ENCODE measurements around the gene PPP6R2. TPM values are rescaled to one million over a fixed set of nuclear protein-coding genes. Genes with fewer than 3 reads are reported as not detected.
"Not testable (repeated sequence)": the region's sequence is repeated elsewhere in the genome, so short reads cannot be mapped to it uniquely, and the experiment has no call there.

Gene PPP6R2
- polyA plus RNA-seq, 1 donor from 2014 or later: 85.4 TPM

GRCh38 chr22:50432131-50432876 is 89.2 kb downstream of the PPP6R2 start:
- H3K9me3 ChIP-seq (ENCODE audit: low read length): no peaks in the 10 kb centered on the region
- H3K9me2 ChIP-seq (ENCODE audit: insufficient read depth, low read length): no peaks in the 10 kb centered on the region
- TF ChIP-seq, protein P1, sequence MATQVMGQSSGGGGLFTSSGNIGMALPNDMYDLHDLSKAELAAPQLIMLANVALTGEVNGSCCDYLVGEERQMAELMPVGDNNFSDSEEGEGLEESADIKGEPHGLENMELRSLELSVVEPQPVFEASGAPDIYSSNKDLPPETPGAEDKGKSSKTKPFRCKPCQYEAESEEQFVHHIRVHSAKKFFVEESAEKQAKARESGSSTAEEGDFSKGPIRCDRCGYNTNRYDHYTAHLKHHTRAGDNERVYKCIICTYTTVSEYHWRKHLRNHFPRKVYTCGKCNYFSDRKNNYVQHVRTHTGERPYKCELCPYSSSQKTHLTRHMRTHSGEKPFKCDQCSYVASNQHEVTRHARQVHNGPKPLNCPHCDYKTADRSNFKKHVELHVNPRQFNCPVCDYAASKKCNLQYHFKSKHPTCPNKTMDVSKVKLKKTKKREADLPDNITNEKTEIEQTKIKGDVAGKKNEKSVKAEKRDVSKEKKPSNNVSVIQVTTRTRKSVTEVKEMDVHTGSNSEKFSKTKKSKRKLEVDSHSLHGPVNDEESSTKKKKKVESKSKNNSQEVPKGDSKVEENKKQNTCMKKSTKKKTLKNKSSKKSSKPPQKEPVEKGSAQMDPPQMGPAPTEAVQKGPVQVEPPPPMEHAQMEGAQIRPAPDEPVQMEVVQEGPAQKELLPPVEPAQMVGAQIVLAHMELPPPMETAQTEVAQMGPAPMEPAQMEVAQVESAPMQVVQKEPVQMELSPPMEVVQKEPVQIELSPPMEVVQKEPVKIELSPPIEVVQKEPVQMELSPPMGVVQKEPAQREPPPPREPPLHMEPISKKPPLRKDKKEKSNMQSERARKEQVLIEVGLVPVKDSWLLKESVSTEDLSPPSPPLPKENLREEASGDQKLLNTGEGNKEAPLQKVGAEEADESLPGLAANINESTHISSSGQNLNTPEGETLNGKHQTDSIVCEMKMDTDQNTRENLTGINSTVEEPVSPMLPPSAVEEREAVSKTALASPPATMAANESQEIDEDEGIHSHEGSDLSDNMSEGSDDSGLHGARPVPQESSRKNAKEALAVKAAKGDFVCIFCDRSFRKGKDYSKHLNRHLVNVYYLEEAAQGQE (IDR thresholded peaks at IDR 0.05; ENCODE audit: borderline replicate concordance): no peak
- TF ChIP-seq POLR2AphosphoS5 (IDR thresholded peaks at IDR 0.05) (no peak), EZH2 (IDR thresholded peaks at IDR 0.05; ENCODE audit: borderline replicate concordance, insufficient read depth, low read length, poor library complexity, severe bottlenecking) (no peak), RAD21 (conservative IDR thresholded peaks at IDR 0.05) (no peak)
- TF ChIP-seq, protein P2, sequence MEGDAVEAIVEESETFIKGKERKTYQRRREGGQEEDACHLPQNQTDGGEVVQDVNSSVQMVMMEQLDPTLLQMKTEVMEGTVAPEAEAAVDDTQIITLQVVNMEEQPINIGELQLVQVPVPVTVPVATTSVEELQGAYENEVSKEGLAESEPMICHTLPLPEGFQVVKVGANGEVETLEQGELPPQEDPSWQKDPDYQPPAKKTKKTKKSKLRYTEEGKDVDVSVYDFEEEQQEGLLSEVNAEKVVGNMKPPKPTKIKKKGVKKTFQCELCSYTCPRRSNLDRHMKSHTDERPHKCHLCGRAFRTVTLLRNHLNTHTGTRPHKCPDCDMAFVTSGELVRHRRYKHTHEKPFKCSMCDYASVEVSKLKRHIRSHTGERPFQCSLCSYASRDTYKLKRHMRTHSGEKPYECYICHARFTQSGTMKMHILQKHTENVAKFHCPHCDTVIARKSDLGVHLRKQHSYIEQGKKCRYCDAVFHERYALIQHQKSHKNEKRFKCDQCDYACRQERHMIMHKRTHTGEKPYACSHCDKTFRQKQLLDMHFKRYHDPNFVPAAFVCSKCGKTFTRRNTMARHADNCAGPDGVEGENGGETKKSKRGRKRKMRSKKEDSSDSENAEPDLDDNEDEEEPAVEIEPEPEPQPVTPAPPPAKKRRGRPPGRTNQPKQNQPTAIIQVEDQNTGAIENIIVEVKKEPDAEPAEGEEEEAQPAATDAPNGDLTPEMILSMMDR (IDR thresholded peaks at IDR 0.05; ENCODE audit: poor library complexity, severe bottlenecking): no peak
- no peak overlapping the region for H3K27ac ChIP-seq (ENCODE audit: low read length)
- H3K79me2 ChIP-seq (replicated peaks; ENCODE audit: insufficient read depth, low read length): no peaks in the 10 kb centered on the region
- peaks cover 4% of the 10 kb centered on the region for H3K36me3 ChIP-seq (ENCODE audit: insufficient read depth, low read length)
- no peak overlapping the region for H2AFZ ChIP-seq (ENCODE audit: low read depth, low read length)
- no peaks in the 10 kb centered on the region for H4K20me1 ChIP-seq (ENCODE audit: insufficient read depth)
- no peak overlapping the region for H3K4me2 ChIP-seq (ENCODE audit: low read length)
- H3K9ac ChIP-seq (ENCODE audit: low read length): no peak overlapping the region
- H3F3A ChIP-seq (ENCODE audit: insufficient read depth, low read length, poor library complexity, severe bottlenecking): no peaks in the 10 kb centered on the region
- no peak overlapping the region for H3K4me3 ChIP-seq (ENCODE audit: low read length)
- H3K27me3 ChIP-seq (ENCODE audit: insufficient read depth, low read depth, low read length): no peaks in the 10 kb centered on the region

DNA sequence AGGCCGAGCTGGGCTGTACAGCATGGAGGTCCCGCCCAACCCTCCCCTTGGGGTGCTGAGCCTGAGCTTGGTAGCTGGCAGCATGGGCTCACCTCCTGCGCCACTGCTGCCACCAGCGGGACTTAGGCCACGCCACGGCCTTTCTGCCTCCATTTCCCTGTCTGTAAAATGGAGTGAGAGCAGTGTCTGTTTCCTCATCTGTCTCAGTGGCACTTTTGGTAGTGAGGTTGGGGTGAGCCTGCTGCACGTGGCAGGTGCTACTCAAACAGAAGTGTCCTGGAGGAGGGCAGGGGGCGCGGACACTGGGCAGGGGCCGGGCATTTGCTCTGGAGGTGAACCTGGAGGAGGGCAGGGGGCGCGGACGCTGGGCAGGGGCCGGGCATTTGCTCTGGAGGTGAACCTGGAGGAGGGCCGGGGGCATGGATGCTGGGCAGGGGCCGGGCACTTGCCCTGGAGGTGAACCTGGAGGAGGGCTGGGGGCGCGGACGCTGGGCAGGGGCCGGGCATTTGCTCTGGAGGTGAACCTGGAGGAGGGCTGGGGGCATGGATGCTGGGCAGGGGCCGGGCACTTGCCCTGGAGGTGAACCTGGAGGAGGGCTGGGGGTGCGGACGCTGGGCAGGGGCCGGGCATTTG is 89.9 kb downstream of the PPP6R2 start:
- not testable (repeated sequence) for H2AFZ ChIP-seq (ENCODE audit: low read depth, low read length); H3K9me2 ChIP-seq (ENCODE audit: insufficient read depth, low read length); H3K9ac ChIP-seq (ENCODE audit: low read length); H4K20me1 ChIP-seq (ENCODE audit: insufficient read depth); H3K27ac ChIP-seq (ENCODE audit: low read length); H3K27me3 ChIP-seq (ENCODE audit: insufficient read depth, low read depth, low read length); H3F3A ChIP-seq (ENCODE audit: insufficient read depth, low read length, poor library complexity, severe bottlenecking); H3K79me2 ChIP-seq (replicated peaks; ENCODE audit: insufficient read depth, low read length); H3K9me3 ChIP-seq (ENCODE audit: low read length); H3K4me3 ChIP-seq (ENCODE audit: low read length); H3K36me3 ChIP-seq (ENCODE audit: insufficient read depth, low read length); H3K4me2 ChIP-seq (ENCODE audit: low read length)

- Histone ChIP-seq H3K27ac (ENCODE audit: low read length) (no peak overlapping the region), H3K27me3 (ENCODE audit: insufficient read depth, low read depth, low read length) (no peaks in the 10 kb centered on the region), H3K4me3 (ENCODE audit: low read length) (no peak overlapping the region), H3K36me3 (ENCODE audit: insufficient read depth, low read length) (no peaks in the 10 kb centered on the region), H3K4me2 (ENCODE audit: low read length) (no peak overlapping the region), H3K9me3 (ENCODE audit: low read length) (no peaks in the 10 kb centered on the region), H2AFZ (ENCODE audit: low read depth, low read length) (no peak overlapping the region), H3K9me2 (ENCODE audit: insufficient read depth, low read length) (no peaks in the 10 kb centered on the region), H3K9ac (ENCODE audit: low read length) (no peak overlapping the region), H4K20me1 (ENCODE audit: insufficient read depth) (no peaks in the 10 kb centered on the region), H3F3A (ENCODE audit: insufficient read depth, low read length, poor library complexity, severe bottlenecking) (no peaks in the 10 kb centered on the region), H3K79me2 (replicated peaks; ENCODE audit: insufficient read depth, low read length) (no peaks in the 10 kb centered on the region)
- TF ChIP-seq, protein P2 (IDR thresholded peaks at IDR 0.05; ENCODE audit: poor library complexity, severe bottlenecking): no peak
- no peak for TF ChIP-seq EZH2 (IDR thresholded peaks at IDR 0.05; ENCODE audit: borderline replicate concordance, insufficient read depth, low read length, poor library complexity, severe bottlenecking)
Observed at GRCh38 chr22:50434849-50435248, 91.7 kb downstream of the PPP6R2 start.

All from neural cell (in vitro differentiated cells).